PC-3 (cell line): ENCODE data around the gene ZBED4. TPM values are rescaled to one million over a fixed set of nuclear protein-coding genes. Genes with fewer than 3 reads are reported as not detected.
A peak's percentile ranks its signal among the peaks of the same experiment; 100 is the strongest.

ENCODE experiments used
- ATAC-seq: fragments of 200-7000 bp; cut with Tn5 transposase; 2 replicates; pipeline ENCODE4 v1.9.1; 2020; ENCODE audit warnings: mild to moderate bottlenecking, moderate library complexity
- BruUV-seq: library from RNA; stranded (reverse); fragments of 400-500 nt; replicated peaks from 2 replicates; lab custom pipeline; 2021; lab: Mats Ljungman, UMichigan
- CTCF ChIA-PET: fragments of 300-600 bp; sonication (Branson Sonifier 250); formaldehyde crosslinking; loops from one replicate; lab custom pipeline; 2022; ENCODE audit warnings: antibody characterized with exemption; lab: Charles Lee
- POLR2A ChIA-PET: fragments of 300-600 bp; sonication (Branson Sonifier 250); formaldehyde crosslinking; loops from one replicate; lab custom pipeline; 2022; ENCODE audit warnings: antibody characterized with exemption; ENCODE audit not compliant: unreplicated experiment; lab: Charles Lee
- DNase-seq: peaks from one replicate; pipeline ENCODE4 v3.0.0-alpha.2; 2015
- H2AFZ ChIP-seq: fragments of 300-600 bp; sonication (generic); 2 replicates; pipeline ENCODE4 v1.6.0; 2016; ENCODE audit warnings: antibody characterized with exemption, low read length
- H3F3A ChIP-seq: fragments of 300-600 bp; sonication (generic); one replicate; pipeline ENCODE4 v1.6.0; 2017; ENCODE audit warnings: antibody characterized with exemption, low read length, control low read depth, mild to moderate bottlenecking; ENCODE audit not compliant: unreplicated experiment
- H3K27ac ChIP-seq: fragments of 300-600 bp; sonication (generic); 2 replicates; pipeline ENCODE4 v1.5.1; 2016; ENCODE audit warnings: mild to moderate bottlenecking, low read length
- H3K27me3 ChIP-seq: fragments of 300-600 bp; sonication (generic); 2 replicates; pipeline ENCODE4 v1.6.1; 2016; ENCODE audit warnings: low read length, mixed read lengths
- H3K36me3 ChIP-seq: fragments of 300-600 bp; sonication (generic); 2 replicates; pipeline ENCODE4 v1.6.1; 2016; ENCODE audit warnings: low read depth, mixed run types, low read length, mixed read lengths
- H3K4me1 ChIP-seq: fragments of 300-600 bp; sonication (generic); 2 replicates; pipeline ENCODE4 v1.5.1; 2016; ENCODE audit warnings: low read length; ENCODE audit not compliant: insufficient read depth
- H3K4me2 ChIP-seq: fragments of 300-600 bp; sonication (generic); 2 replicates; pipeline ENCODE4 v1.6.0; 2016; ENCODE audit warnings: low read length
- H3K4me3 ChIP-seq: fragments of 300-600 bp; sonication (generic); 2 replicates; pipeline ENCODE4 v1.5.1; 2016; ENCODE audit warnings: mild to moderate bottlenecking, low read length, mixed read lengths
- H3K79me2 ChIP-seq: fragments of 300-600 bp; sonication (generic); 2 replicates; pipeline ENCODE4 v1.6.1; 2017; ENCODE audit warnings: low read length, mixed read lengths
- H3K9ac ChIP-seq: fragments of 300-600 bp; sonication (generic); 2 replicates; pipeline ENCODE4 v1.6.0; 2016; ENCODE audit warnings: mild to moderate bottlenecking, low read length
- H3K9me2 ChIP-seq: fragments of 300-600 bp; sonication (generic); replicated peaks from 2 replicates; pipeline ENCODE4 v1.6.1; 2016; ENCODE audit warnings: mixed run types, low read length, mixed read lengths
- H3K9me3 ChIP-seq: fragments of 300-600 bp; sonication (generic); 2 replicates; pipeline ENCODE4 v1.6.1; 2016; ENCODE audit warnings: low read length, mixed read lengths
- H4K20me1 ChIP-seq: fragments of 300-600 bp; sonication (generic); 2 replicates; pipeline ENCODE4 v1.6.1; 2016; ENCODE audit warnings: low read length, mixed read lengths
- CTCF ChIP-seq: fragments of 300-600 bp; sonication (generic); conservative IDR thresholded peaks from 2 replicates; pipeline ENCODE4 v1.5.1; 2017; ENCODE audit warnings: antibody characterized with exemption, low read depth, mild to moderate bottlenecking, low read length
- EZH2 ChIP-seq: fragments of 300-600 bp; sonication (generic); IDR thresholded peaks from one replicate; pipeline ENCODE4 v1.6.1; 2017; ENCODE audit warnings: antibody characterized with exemption, mild to moderate bottlenecking, low read length; ENCODE audit not compliant: unreplicated experiment
- EZH2phosphoT487 ChIP-seq: fragments of 300-600 bp; sonication (generic); IDR thresholded peaks from 2 replicates; pipeline ENCODE4 v1.6.1; 2018; ENCODE audit warnings: mild to moderate bottlenecking, antibody characterized with exemption, low read length, borderline replicate concordance
- intact Hi-C: fragments of 100-400 bp; cut with micrococcal nuclease; formaldehyde crosslinking; loops from 2 replicates; pipeline ENCODE4 v1.9.0; 2023
- total RNA-seq: library from RNA; depleted of rRNA; stranded (reverse); fragments of >200 nt; gene quantifications from 2 replicates; pipeline ENCODE4 v1.2.3, GENCODE V29; 2014

Gene ZBED4
- total RNA-seq, 1 experiment from 2014 or later: 11.5 TPM

GRCh38 chr22:49917974-49918910 is 64.6 kb downstream of the ZBED4 start, which contains the start of the genes ALG12 and CRELD2:
TSS of gene ALG12 (minus strand) at chr22:49918438. CDS start at chr22:49913765, 4,673 bp downstream.
TSS of gene CRELD2 (plus strand) at chr22:49918634. CDS start at chr22:49918770, 136 bp downstream.
- Histone ChIP-seq H3K9me2 (no peaks in the 10 kb centered on the region), H3K27ac (peak within 1 kb of the TSS; percentile 65), H3K79me2 (peaks cover 26% of the 10 kb centered on the region), H3K4me2 (peak within 1 kb of the TSS; percentile 97), H4K20me1 (no peaks in the 10 kb centered on the region), H3F3A (no peaks in the 10 kb centered on the region), H3K4me1 (peaks cover 12% of the 10 kb centered on the region), H3K27me3 (no peaks in the 10 kb centered on the region), H3K4me3 (peak within 1 kb of the TSS; percentile 78), H2AFZ (peak within 1 kb of the TSS; percentile 94), H3K9ac (peak within 1 kb of the TSS; percentile 89), H3K9me3 (no peaks in the 10 kb centered on the region), H3K36me3 (no peaks in the 10 kb centered on the region)
- POLR2A ChIA-PET: no interaction called here
- TF ChIP-seq EZH2phosphoT487 (no peak), EZH2 (no peak), CTCF (no peak)
- ATAC-seq (peak; percentile 94), DNase-seq (peak; percentile 91)
- BruUV-seq: no TSS peak
- CTCF ChIA-PET: interaction anchor here (1.7 kb wide), 1 partner anchor 150 kb away, joined by 5 read pairs; no protein-coding TSS in a partner anchor
- intact Hi-C loops: loop anchor here (5.0 kb wide), 1 partner anchor 66 kb away; the partner anchor contains the start of gene ZBED4

GRCh38 chr22:49918911-49919881 is 65.6 kb downstream of the ZBED4 start:
- Histone ChIP-seq H3K9ac (peak overlapping the region; percentile 89), H3K36me3 (no peaks in the 10 kb centered on the region), H3K4me2 (peak overlapping the region; percentile 83), H3K79me2 (peaks cover 26% of the 10 kb centered on the region), H3K4me3 (peak overlapping the region; percentile 78), H3K4me1 (peaks cover 12% of the 10 kb centered on the region), H3K9me2 (no peaks in the 10 kb centered on the region), H2AFZ (0 out of 2 replicates have a peak overlapping the region, but pooled peaks have one; percentile 7), H3K27ac (no peak overlapping the region), H3F3A (no peaks in the 10 kb centered on the region), H3K27me3 (no peaks in the 10 kb centered on the region), H3K9me3 (no peaks in the 10 kb centered on the region), H4K20me1 (no peaks in the 10 kb centered on the region)
- ATAC-seq (no peak), DNase-seq (no peak)
- BruUV-seq: TSS peak; percentile 44
- TF ChIP-seq EZH2phosphoT487 (no peak), CTCF (no peak), EZH2 (no peak)
- CTCF ChIA-PET: no interaction called here
- POLR2A ChIA-PET: no interaction called here
- intact Hi-C loops: loop anchor here (1.0 to 5.0 kb wide), 2 partner anchors 67 to 152 kb away; partner anchors contain the start of gene ZBED4
